ENCODE data around the gene HNRNPA1. TPM values are rescaled to one million over a fixed set of nuclear protein-coding genes. Genes with fewer than 3 reads are reported as not detected.

Gene HNRNPA1
- total RNA-seq, 1 donor from 2014 or later = 1,064 TPM

DNA sequence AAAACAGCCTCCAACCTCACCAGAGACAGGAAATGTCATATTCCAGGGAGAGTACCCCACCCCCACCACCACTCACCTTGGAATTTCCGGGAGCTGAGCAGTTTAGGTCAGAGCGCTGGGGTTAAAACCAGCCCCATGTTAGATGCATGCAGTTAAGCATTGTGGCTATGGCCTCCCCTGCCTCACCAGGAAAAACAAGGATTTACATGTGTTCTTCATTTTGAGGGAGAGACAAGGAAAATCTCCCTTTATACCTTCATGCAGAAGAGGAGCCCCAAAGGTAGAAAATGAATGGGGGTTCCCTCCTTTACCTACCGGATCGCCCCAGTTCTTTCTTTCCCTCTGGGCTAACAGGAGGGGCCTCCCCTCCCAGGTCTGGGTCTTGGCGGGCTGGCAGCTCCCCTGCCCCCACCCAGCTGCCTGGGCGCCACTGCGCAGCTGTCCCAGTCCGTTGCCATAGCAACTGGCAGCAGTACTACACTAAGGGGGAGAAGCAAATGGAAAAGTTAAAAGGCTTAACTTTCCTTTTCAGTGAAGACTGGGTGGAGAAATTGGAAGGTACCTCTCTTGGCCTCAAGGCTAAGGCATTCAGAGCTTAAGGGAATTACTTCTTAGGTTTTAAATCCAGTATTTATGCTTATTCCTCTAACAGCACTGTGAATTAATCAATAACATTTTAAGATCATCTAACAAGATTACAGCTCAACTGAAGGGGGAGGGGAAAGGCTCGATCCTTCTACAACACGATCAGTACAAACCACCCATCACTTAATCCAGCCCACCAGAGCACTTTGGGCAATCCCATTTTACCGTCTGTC, 21.1 kb upstream of the HNRNPA1 start:
- peak overlapping the region; percentile 56 for H3K4me3 ChIP-seq (ENCODE audit: low read depth, low read length)
- peak; percentile 59 for DNase-seq (ENCODE audit: low read depth)
- TF ChIP-seq CTCF (conservative IDR thresholded peaks at IDR 0.05; ENCODE audit: low read depth, low read length) = no peak

GRCh38 chr12:54261815-54262402, 18.6 kb upstream of the HNRNPA1 start:
- peak; percentile 31 for DNase-seq (ENCODE audit: low read depth)
- no peak for TF ChIP-seq CTCF (conservative IDR thresholded peaks at IDR 0.05; ENCODE audit: low read depth, low read length)
- no peak overlapping the region for H3K4me3 ChIP-seq (ENCODE audit: low read depth, low read length)

- TF ChIP-seq CTCF (conservative IDR thresholded peaks at IDR 0.05; ENCODE audit: low read depth, low read length) = no peak
- no peak overlapping the region for H3K4me3 ChIP-seq (ENCODE audit: low read depth, low read length)
- peak; percentile 63 for DNase-seq (ENCODE audit: low read depth)
Observed at GRCh38 chr12:54262403-54262925, 18.1 kb upstream of the HNRNPA1 start.

DNA sequence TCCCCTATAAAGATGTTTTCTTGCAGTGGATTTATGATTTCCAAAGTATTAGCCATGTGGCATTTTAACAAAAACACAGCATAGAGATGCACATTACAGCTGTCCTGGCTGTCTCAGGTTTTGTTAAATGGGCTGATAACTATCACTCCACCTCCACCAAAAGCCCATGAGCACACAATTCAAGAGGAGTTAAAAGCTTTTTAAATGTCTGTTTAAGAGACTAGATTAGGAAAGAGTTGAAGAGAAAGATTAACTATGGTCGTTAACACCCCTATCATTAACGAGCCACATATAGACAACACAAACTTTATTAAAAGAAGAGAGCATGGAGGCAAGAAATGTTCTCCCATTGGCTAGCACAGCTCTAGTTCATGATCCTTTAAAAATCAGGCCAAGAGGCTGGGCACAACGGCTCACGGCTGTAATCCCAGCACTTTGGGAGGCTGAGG, 15.1 kb upstream of the HNRNPA1 start:
- DNase-seq (ENCODE audit: low read depth) = no peak
- no peak for TF ChIP-seq CTCF (conservative IDR thresholded peaks at IDR 0.05; ENCODE audit: low read depth, low read length)
- no peak overlapping the region for H3K4me3 ChIP-seq (ENCODE audit: low read depth, low read length)

DNA sequence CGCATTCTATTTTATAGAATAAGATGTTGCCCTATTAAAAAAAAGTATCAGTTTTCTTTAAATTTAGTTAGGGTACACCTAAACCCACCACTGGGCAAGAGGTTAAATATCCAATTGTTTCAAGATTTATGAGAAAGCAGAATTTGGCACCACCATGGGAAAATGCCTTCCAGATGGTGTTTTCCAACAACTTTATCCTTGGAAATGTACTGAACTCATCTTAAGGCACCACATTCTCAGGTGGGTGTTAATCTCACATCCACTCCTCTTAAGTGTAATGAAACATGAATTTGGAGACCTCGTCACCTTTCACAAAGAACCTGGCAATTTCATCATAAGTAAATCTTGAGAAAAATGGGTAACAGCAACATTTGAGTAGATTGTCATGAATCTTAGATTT, 13.7 kb upstream of the HNRNPA1 start:
- DNase-seq (ENCODE audit: low read depth) = no peak
- no peak overlapping the region for H3K4me3 ChIP-seq (ENCODE audit: low read depth, low read length)
- TF ChIP-seq CTCF (conservative IDR thresholded peaks at IDR 0.05; ENCODE audit: low read depth, low read length) = no peak

GRCh38 chr12:54270345-54270744, 10.2 kb upstream of the HNRNPA1 start:
- no peak for TF ChIP-seq CTCF (conservative IDR thresholded peaks at IDR 0.05; ENCODE audit: low read depth, low read length)
- no peak for DNase-seq (ENCODE audit: low read depth)
- no peak overlapping the region for H3K4me3 ChIP-seq (ENCODE audit: low read depth, low read length)

Measured in epithelial cell of proximal tubule (primary cell).